Measurements from ENCODE around the gene OR5V1. TPM values are rescaled to one million over a fixed set of nuclear protein-coding genes. Genes with fewer than 3 reads are reported as not detected.
"Not testable (repeated sequence)": the region's sequence is repeated elsewhere in the genome, so short reads cannot be mapped to it uniquely, and the experiment has no call there.

The OR5V1 gene
- total RNA-seq = not detected

- no peak within 1 kb of the TSS for H3K27ac Mint-ChIP-seq
- CTCF ChIA-PET = no interaction called here
- H3K4me1 Mint-ChIP-seq (ENCODE audit: low read depth) = no peaks in the 10 kb centered on the region
- no peaks in the 10 kb centered on the region for H3K36me3 Mint-ChIP-seq (ENCODE audit: low read depth)
- ATAC-seq = no peak
- POLR2A ChIA-PET = no interaction called here
- no peaks in the 10 kb centered on the region for H3K9me3 Mint-ChIP-seq (ENCODE audit: insufficient read depth)
- no peak within 1 kb of the TSS for H3K4me3 Mint-ChIP-seq
- no peak for DNase-seq
- peaks cover 13% of the 10 kb centered on the region for H3K27me3 Mint-ChIP-seq (ENCODE audit: low read depth)
Observed at GRCh38 chr6:29368765-29369164, at the start of gene OR5V1. Gene OR5V1 (minus strand): TSS chr6:29368865. CDS start chr6:29356195, 12,670 bp downstream.

- DNase-seq (no peak), ATAC-seq (no peak)
- no peaks in the 10 kb centered on the region for H3K36me3 Mint-ChIP-seq (ENCODE audit: low read depth)
- H3K27ac Mint-ChIP-seq = no peak within 1 kb of the TSS
- no peaks in the 10 kb centered on the region for H3K4me1 Mint-ChIP-seq (ENCODE audit: low read depth)
- no peak within 1 kb of the TSS for H3K4me3 Mint-ChIP-seq
- peaks cover 32% of the 10 kb centered on the region for H3K27me3 Mint-ChIP-seq (ENCODE audit: low read depth)
- ChIA-PET POLR2A (no interaction called here), CTCF (no interaction called here)
- H3K9me3 Mint-ChIP-seq (ENCODE audit: insufficient read depth) = peaks cover 5% of the 10 kb centered on the region
Observed at GRCh38 chr6:29414588-29414987, 45.9 kb upstream of the OR5V1 start, which contains the start of gene OR12D1. Gene OR12D1 (plus strand): TSS chr6:29414928.

GRCh38 chr6:29403801-29404200 is 35.1 kb upstream of the OR5V1 start:
- CTCF ChIA-PET = no interaction called here
- DNase-seq (no peak), ATAC-seq (no peak)
- no peak overlapping the region for H3K4me3 Mint-ChIP-seq
- POLR2A ChIA-PET = no interaction called here
- H3K9me3 Mint-ChIP-seq (ENCODE audit: insufficient read depth) = no peaks in the 10 kb centered on the region
- no peaks in the 10 kb centered on the region for H3K36me3 Mint-ChIP-seq (ENCODE audit: low read depth)
- H3K27me3 Mint-ChIP-seq (ENCODE audit: low read depth) = peaks cover 16% of the 10 kb centered on the region
- H3K4me1 Mint-ChIP-seq (ENCODE audit: low read depth) = no peaks in the 10 kb centered on the region
- no peak overlapping the region for H3K27ac Mint-ChIP-seq

GRCh38 chr6:29399525-29399924 is 30.9 kb upstream of the OR5V1 start:
- H3K4me1 Mint-ChIP-seq (ENCODE audit: low read depth) = no peaks in the 10 kb centered on the region
- peaks cover 23% of the 10 kb centered on the region for H3K27me3 Mint-ChIP-seq (ENCODE audit: low read depth)
- no peaks in the 10 kb centered on the region for H3K36me3 Mint-ChIP-seq (ENCODE audit: low read depth)
- POLR2A ChIA-PET = no interaction called here
- H3K27ac Mint-ChIP-seq = no peak overlapping the region
- H3K4me3 Mint-ChIP-seq = no peak overlapping the region
- no peaks in the 10 kb centered on the region for H3K9me3 Mint-ChIP-seq (ENCODE audit: insufficient read depth)
- CTCF ChIA-PET = no interaction called here
- DNase-seq (no peak), ATAC-seq (no peak)

GRCh38 chr6:29395331-29395730 is 26.7 kb upstream of the OR5V1 start, which contains the start of gene OR12D2:
Gene OR12D2 (plus strand): TSS chr6:29395631. CDS start chr6:29396700, 1,069 bp downstream.
- DNase-seq = no peak

GRCh38 chr6:29388533-29388932 is 19.9 kb upstream of the OR5V1 start:
- Mint-ChIP-seq H3K4me1 (ENCODE audit: low read depth) (no peaks in the 10 kb centered on the region), H3K4me3 (no peak overlapping the region), H3K27me3 (ENCODE audit: low read depth) (peaks cover 7% of the 10 kb centered on the region), H3K36me3 (ENCODE audit: low read depth) (no peaks in the 10 kb centered on the region), H3K27ac (no peak overlapping the region), H3K9me3 (ENCODE audit: insufficient read depth) (no peaks in the 10 kb centered on the region)
- ATAC-seq (no peak), DNase-seq (no peak)
- CTCF ChIA-PET = no interaction called here
- POLR2A ChIA-PET = no interaction called here

More at GRCh38 chr6:29395331-29395730, 26.7 kb upstream of the OR5V1 start, which contains the start of gene OR12D2:
- peaks cover 18% of the 10 kb centered on the region for H3K27me3 Mint-ChIP-seq (ENCODE audit: low read depth)
- H3K9me3 Mint-ChIP-seq (ENCODE audit: insufficient read depth) = no peaks in the 10 kb centered on the region
- ChIA-PET POLR2A (no interaction called here), CTCF (no interaction called here)
- H3K4me1 Mint-ChIP-seq (ENCODE audit: low read depth) = no peaks in the 10 kb centered on the region
- H3K4me3 Mint-ChIP-seq = no peak within 1 kb of the TSS
- no peaks in the 10 kb centered on the region for H3K36me3 Mint-ChIP-seq (ENCODE audit: low read depth)
- no peak within 1 kb of the TSS for H3K27ac Mint-ChIP-seq
- ATAC-seq = no peak

GRCh38 chr6:29376003-29376402 is 7.3 kb upstream of the OR5V1 start:
- ATAC-seq (no peak), DNase-seq (no peak)
- POLR2A ChIA-PET = no interaction called here
- Mint-ChIP-seq H3K4me3 (no peak overlapping the region), H3K9me3 (ENCODE audit: insufficient read depth) (no peaks in the 10 kb centered on the region), H3K4me1 (ENCODE audit: low read depth) (no peaks in the 10 kb centered on the region), H3K36me3 (ENCODE audit: low read depth) (no peaks in the 10 kb centered on the region), H3K27me3 (ENCODE audit: low read depth) (peaks cover 3% of the 10 kb centered on the region), H3K27ac (no peak overlapping the region)
- CTCF ChIA-PET = interaction anchor here (1.8 kb wide), 1 partner anchor 9 kb away, joined by 4 read pairs; no protein-coding TSS in a partner anchor

GRCh38 chr6:29375191-29375590 is 6.5 kb upstream of the OR5V1 start, which contains the start of gene OR12D3:
Gene OR12D3 (minus strand): TSS chr6:29375291. CDS start chr6:29375287, 4 bp downstream.
- ATAC-seq (no peak), DNase-seq (no peak)
- H3K9me3 Mint-ChIP-seq (ENCODE audit: insufficient read depth) = no peaks in the 10 kb centered on the region
- no peaks in the 10 kb centered on the region for H3K4me1 Mint-ChIP-seq (ENCODE audit: low read depth)
- CTCF ChIA-PET = interaction anchor here (1.4 to 1.8 kb wide), 2 partner anchors 8 to 275 kb away, joined by 4 to 5 read pairs; no protein-coding TSS in a partner anchor
- POLR2A ChIA-PET = interaction anchor here (0.6 kb wide), 1 partner anchor 1369 kb away, joined by 4 read pairs; no protein-coding TSS in a partner anchor
- no peak within 1 kb of the TSS for H3K4me3 Mint-ChIP-seq
- H3K27me3 Mint-ChIP-seq (ENCODE audit: low read depth) = peaks cover 2% of the 10 kb centered on the region
- no peaks in the 10 kb centered on the region for H3K36me3 Mint-ChIP-seq (ENCODE audit: low read depth)
- H3K27ac Mint-ChIP-seq = no peak within 1 kb of the TSS

GRCh38 chr6:29355603-29356002 is 13.1 kb downstream of the OR5V1 start:
- Mint-ChIP-seq H3K4me3 (no peak overlapping the region), H3K27me3 (ENCODE audit: low read depth) (peaks cover 15% of the 10 kb centered on the region), H3K27ac (no peak overlapping the region), H3K4me1 (ENCODE audit: low read depth) (no peaks in the 10 kb centered on the region), H3K9me3 (ENCODE audit: insufficient read depth) (no peaks in the 10 kb centered on the region), H3K36me3 (ENCODE audit: low read depth) (no peaks in the 10 kb centered on the region)
- ChIA-PET CTCF (no interaction called here), POLR2A (no interaction called here)
- no peak for ATAC-seq
- no peak for DNase-seq

GRCh38 chr6:29354980-29355379 is 13.7 kb downstream of the OR5V1 start:
- Mint-ChIP-seq H3K9me3 (ENCODE audit: insufficient read depth) (no peaks in the 10 kb centered on the region), H3K4me1 (ENCODE audit: low read depth) (no peaks in the 10 kb centered on the region), H3K4me3 (no peak overlapping the region), H3K36me3 (ENCODE audit: low read depth) (no peaks in the 10 kb centered on the region), H3K27me3 (ENCODE audit: low read depth) (peaks cover 17% of the 10 kb centered on the region), H3K27ac (no peak overlapping the region)
- ChIA-PET CTCF (no interaction called here), POLR2A (no interaction called here)
- DNase-seq (no peak), ATAC-seq (no peak)

GRCh38 chr6:29349348-29349747 is 19.3 kb downstream of the OR5V1 start:
- H3K4me1 Mint-ChIP-seq (ENCODE audit: low read depth); H3K9me3 Mint-ChIP-seq (ENCODE audit: insufficient read depth); H3K27ac Mint-ChIP-seq; CTCF ChIA-PET; DNase-seq; ATAC-seq; H3K4me3 Mint-ChIP-seq; H3K36me3 Mint-ChIP-seq (ENCODE audit: low read depth): not testable (repeated sequence)
- H3K27me3 Mint-ChIP-seq (ENCODE audit: low read depth) = peaks cover 14% of the 10 kb centered on the region
- POLR2A ChIA-PET = interaction anchor here (0.5 kb wide), 1 partner anchor 123 kb away, joined by 3 read pairs; no protein-coding TSS in a partner anchor

- no peak overlapping the region for H3K27ac Mint-ChIP-seq
Observed at GRCh38 chr6:29345380-29345779, 23.3 kb downstream of the OR5V1 start.

GRCh38 chr6:29336269-29336668 is 32.4 kb downstream of the OR5V1 start:
- CTCF ChIA-PET = no interaction called here
- peaks cover 13% of the 10 kb centered on the region for H3K27me3 Mint-ChIP-seq (ENCODE audit: low read depth)
- DNase-seq (no peak), ATAC-seq (no peak)
- no peaks in the 10 kb centered on the region for H3K9me3 Mint-ChIP-seq (ENCODE audit: insufficient read depth)
- H3K4me1 Mint-ChIP-seq (ENCODE audit: low read depth) = no peaks in the 10 kb centered on the region
- POLR2A ChIA-PET = no interaction called here
- H3K4me3 Mint-ChIP-seq = no peak overlapping the region
- no peaks in the 10 kb centered on the region for H3K36me3 Mint-ChIP-seq (ENCODE audit: low read depth)
- H3K27ac Mint-ChIP-seq = no peak overlapping the region

More at GRCh38 chr6:29345380-29345779, 23.3 kb downstream of the OR5V1 start:
- peaks cover 12% of the 10 kb centered on the region for H3K27me3 Mint-ChIP-seq (ENCODE audit: low read depth)
- no peaks in the 10 kb centered on the region for H3K36me3 Mint-ChIP-seq (ENCODE audit: low read depth)
- ChIA-PET POLR2A (no interaction called here), CTCF (no interaction called here)
- no peaks in the 10 kb centered on the region for H3K4me1 Mint-ChIP-seq (ENCODE audit: low read depth)
- no peak overlapping the region for H3K4me3 Mint-ChIP-seq
- ATAC-seq (no peak), DNase-seq (no peak)
- no peaks in the 10 kb centered on the region for H3K9me3 Mint-ChIP-seq (ENCODE audit: insufficient read depth)
